Astrocyte of the spinal cord (primary cell): Measurements from ENCODE around the gene VPS35L.

Source experiments
- DNase-seq: peaks from one replicate; pipeline ENCODE4 v3.0.0; 2011; ENCODE audit warnings: low read depth, low spot score
- H3K4me3 ChIP-seq: 2 replicates; pipeline ENCODE4 v1.5.1; 2011; ENCODE audit warnings: low read depth, mild to moderate bottlenecking, low read length, moderate library complexity
- in situ Hi-C: cut with HindIII; loops from 2 replicates; pipeline ENCODE4 v1.10.0; 2017; ENCODE audit warnings: low sequenced_read_pairs
- TF ChIP-seq, protein P1 (sequence below): IDR thresholded peaks from 2 replicates; pipeline ENCODE4 v1.5.1; 2012; ENCODE audit warnings: low read depth, mild to moderate bottlenecking, low read length, inconsistent platforms

VPS35L gene

DNA sequence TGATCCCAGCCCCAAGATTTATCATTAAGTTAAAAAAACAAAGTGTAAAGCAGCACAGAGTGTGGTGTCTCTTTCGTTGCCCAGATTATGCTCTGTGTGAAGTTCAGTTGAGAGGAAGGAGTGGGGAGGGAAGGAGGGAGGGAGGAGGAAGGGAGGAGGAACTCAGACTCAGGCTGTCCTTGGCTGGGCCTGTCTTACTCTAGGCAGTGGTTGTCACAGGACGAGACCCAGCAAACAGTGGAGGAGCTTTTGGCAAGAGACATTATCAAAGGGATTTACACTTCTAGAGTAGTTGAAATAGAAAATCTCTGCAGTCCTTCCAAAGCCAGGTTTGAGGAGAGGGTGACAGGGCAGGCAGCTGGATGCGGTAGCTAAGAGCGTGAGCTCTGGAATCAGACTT is 134.7 kb downstream of the VPS35L start:
- in situ Hi-C loops, result no loop called here
- H3K4me3 ChIP-seq, result no peak overlapping the region
- no peak for DNase-seq
- TF ChIP-seq, protein P1, sequence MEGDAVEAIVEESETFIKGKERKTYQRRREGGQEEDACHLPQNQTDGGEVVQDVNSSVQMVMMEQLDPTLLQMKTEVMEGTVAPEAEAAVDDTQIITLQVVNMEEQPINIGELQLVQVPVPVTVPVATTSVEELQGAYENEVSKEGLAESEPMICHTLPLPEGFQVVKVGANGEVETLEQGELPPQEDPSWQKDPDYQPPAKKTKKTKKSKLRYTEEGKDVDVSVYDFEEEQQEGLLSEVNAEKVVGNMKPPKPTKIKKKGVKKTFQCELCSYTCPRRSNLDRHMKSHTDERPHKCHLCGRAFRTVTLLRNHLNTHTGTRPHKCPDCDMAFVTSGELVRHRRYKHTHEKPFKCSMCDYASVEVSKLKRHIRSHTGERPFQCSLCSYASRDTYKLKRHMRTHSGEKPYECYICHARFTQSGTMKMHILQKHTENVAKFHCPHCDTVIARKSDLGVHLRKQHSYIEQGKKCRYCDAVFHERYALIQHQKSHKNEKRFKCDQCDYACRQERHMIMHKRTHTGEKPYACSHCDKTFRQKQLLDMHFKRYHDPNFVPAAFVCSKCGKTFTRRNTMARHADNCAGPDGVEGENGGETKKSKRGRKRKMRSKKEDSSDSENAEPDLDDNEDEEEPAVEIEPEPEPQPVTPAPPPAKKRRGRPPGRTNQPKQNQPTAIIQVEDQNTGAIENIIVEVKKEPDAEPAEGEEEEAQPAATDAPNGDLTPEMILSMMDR, result no peak

DNA sequence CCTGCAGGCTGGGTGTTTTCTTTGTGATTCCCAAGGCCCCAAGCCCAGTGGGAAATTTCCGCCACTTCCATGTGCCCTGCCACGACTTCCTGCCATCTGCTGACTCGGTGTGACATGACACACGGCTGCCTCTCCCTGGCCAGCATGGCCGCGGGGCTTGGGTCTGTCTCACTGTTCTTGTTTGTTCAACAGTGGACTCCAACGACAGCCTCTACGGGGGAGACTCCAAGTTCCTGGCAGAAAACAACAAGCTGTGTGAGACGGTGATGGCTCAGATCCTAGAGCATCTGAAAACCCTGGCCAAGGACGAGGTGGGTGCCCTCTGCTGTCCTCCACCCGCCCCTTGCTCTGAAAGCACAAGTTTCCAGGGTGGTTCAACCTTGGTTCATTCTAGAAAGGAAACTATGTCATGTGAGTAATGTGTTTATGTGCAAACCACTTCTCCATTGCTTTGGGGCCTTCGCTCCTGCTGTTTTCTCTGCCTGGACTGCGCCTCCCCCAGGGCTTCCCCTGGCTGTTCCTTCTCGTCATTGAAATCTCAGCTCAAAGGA is 135.7 kb downstream of the VPS35L start:
- H3K4me3 ChIP-seq, result no peak overlapping the region
- in situ Hi-C loops, result no loop called here
- DNase-seq, result peak; percentile 50
- TF ChIP-seq, protein P1, result no peak

DNA sequence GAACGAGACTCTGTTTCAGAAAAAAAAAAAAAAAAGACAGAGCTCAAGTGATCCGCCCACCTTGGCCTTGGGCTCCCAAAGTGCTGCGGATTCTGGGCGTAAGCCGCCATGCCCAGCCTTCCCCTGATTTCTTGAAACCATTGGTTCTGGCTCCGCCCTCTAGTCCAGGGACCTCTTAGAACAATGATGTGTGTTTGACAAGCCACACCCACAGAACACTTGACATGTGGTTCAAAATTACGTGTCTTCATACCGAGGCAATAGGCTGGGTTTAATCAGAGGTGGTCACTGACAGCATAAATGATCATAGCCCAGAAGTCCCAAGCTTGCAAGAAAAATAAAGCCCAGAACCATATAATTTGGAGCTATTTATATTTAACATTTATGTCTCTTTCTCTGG is 139.5 kb downstream of the VPS35L start:
- TF ChIP-seq, protein P1, result no peak
- in situ Hi-C loops, result no loop called here
- no peak for DNase-seq
- H3K4me3 ChIP-seq, result no peak overlapping the region

DNA sequence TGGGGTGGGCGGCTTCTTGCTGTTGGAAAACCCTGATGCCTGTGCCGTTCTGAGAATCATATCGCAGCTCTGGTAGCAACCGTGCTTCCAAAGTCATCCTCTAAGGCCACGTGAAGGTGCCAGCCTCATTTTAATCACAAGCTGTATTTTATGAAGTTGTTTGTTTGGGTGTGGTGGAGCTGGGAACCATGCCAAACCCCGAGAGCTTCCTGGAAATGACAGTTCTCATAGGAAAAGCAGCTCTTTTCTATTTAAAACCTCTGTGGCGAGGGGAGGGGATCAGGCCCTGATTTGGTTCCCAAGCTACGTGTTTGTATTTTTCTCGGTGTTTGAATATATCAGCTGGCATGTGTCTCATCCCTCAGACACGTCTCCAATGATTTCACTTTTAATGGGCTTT is 140.8 kb downstream of the VPS35L start:
- peak; percentile 90 for DNase-seq
- no peak overlapping the region for H3K4me3 ChIP-seq
- in situ Hi-C loops, result no loop called here
- TF ChIP-seq, protein P1, result no peak

DNA sequence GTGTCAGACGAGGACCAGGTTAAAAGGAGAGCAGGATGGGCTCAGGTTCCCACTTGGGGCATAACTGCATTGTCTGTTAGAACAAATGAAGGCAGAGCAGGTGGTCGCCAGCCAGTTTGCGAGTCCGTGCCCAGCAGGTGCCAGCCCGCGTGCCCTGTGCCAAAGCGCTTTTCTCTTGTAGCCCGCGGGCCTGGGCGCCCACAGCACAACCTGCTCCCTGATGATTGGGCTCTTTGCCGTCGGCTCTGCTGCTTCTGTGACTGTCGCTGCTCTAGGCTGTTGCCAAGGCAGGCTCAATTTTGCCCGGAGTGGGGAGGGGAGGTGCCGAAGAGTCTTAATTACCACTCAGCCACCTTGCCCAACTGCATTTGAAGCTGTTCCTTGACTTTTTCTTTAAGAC is 141.5 kb downstream of the VPS35L start:
- TF ChIP-seq, protein P1, result no peak
- in situ Hi-C loops, result no loop called here
- no peak for DNase-seq
- no peak overlapping the region for H3K4me3 ChIP-seq

DNA sequence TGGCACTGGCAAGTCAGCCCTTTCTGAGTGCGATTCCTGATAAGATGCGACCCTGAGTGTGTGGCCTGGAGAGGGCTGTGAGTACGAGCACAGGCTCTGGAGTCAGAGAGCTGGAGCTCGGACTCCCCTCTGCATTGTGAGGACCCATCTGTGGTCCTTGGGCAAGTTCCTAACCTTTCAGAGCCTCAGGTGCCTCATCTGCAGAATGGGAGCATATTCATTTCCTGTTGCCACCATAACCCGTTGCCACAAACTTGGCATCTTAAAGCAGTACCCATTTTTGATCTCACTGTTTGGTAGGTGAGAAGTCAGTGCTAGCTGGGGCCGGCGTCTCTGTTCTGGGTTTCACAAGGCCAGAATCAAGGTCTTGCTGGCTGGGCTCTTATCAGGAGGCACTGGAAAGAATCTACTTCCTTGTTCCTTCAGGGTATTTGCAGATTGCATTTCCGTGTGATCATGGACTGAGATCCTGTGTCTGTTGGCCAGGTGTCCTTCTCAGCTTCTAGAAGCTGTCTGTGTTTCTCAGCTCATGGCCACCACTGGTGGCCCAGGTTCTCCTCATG is 142.3 kb downstream of the VPS35L start:
- in situ Hi-C loops, result no loop called here
- DNase-seq, result no peak
- TF ChIP-seq, protein P1, result no peak
- no peak overlapping the region for H3K4me3 ChIP-seq
